ENCODE results near the gene NEK3. TPM values are rescaled to one million over a fixed set of nuclear protein-coding genes. Genes with fewer than 3 reads are reported as not detected.

NEK3 gene
- total and polyA plus RNA-seq, 11 donors, result 2.3 to 10.7 (median 5.8) TPM

DNA sequence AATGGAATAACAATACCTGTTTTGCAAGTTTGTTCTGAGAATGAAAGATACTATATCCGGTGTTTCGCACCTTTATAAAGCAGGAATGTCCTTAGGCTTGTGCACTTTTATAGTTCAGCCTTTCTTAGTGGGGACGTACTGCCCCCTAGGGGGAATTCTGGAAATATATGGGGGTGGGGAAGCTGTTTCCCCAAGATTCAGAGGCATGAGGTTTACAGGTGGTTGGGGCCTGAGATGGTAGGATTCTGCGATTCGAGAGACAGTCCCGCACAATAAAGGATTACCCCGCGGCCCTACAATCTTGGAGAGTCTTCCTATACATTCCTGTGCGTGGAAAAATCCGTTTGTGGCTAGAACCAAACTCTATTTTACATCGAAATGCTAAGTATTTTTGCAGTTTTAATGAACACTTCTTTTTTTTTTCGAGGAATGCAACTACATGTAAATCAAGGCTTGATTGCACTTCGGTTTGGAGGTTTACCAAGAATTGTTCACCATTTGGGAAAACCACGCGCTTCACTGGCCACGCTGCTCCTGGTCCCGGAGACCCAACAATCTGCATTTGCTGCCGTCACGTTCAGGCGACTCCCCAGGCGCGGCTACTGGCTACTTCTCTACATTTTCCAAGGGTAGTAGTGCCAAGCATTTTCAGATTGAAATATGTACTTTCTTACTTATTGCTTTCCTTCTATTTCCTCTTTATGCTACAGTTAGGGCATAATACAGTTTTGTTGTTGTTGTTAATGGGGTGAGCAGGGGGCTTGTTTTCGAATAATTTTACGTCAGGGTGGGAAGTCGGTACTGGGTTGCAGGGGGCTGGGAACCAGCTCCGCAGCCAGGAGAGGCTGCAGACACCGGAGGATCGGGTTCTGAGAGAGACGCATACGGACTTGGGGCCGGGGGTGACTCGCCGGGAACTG is 31.4 kb downstream of the NEK3 start:
- Histone ChIP-seq H3K4me1 (peaks cover 0 to 23% (median 12%) of the 10 kb centered on the region in 12 donors), H3K27ac (peak overlapping the region in 5 of 12 donors; percentile 1 to 48 (median 34)), H3K27me3 (no peaks in the 10 kb centered on the region), H3K9me3 (no peaks in the 10 kb centered on the region), H3K4me3 (peak overlapping the region; percentile 62 to 85 (median 75)), H3K36me3 (peaks cover 0 to 27% (median 23%) of the 10 kb centered on the region in 9 donors)
- DNase-seq, result peak in 3 of 5 donors; percentile 43 to 50 (median 45)
- 1 to 2% (median 1%) methylated on average over 33 of the region's 33 CpGs for WGBS, 4 donors
- ATAC-seq, result peak; percentile 60 to 90 (median 82)
- intact Hi-C loops (cut with DNase I), result loop anchor here (1.0 to 10.0 kb wide), 12 partner anchors 56 to 316 kb away; partner anchors contain the start of gene TMEM272 (in 2 of the 10)
- TF ChIP-seq POLR2A (IDR thresholded peaks at IDR 0.05), result no peak
- TF ChIP-seq, protein P1, sequence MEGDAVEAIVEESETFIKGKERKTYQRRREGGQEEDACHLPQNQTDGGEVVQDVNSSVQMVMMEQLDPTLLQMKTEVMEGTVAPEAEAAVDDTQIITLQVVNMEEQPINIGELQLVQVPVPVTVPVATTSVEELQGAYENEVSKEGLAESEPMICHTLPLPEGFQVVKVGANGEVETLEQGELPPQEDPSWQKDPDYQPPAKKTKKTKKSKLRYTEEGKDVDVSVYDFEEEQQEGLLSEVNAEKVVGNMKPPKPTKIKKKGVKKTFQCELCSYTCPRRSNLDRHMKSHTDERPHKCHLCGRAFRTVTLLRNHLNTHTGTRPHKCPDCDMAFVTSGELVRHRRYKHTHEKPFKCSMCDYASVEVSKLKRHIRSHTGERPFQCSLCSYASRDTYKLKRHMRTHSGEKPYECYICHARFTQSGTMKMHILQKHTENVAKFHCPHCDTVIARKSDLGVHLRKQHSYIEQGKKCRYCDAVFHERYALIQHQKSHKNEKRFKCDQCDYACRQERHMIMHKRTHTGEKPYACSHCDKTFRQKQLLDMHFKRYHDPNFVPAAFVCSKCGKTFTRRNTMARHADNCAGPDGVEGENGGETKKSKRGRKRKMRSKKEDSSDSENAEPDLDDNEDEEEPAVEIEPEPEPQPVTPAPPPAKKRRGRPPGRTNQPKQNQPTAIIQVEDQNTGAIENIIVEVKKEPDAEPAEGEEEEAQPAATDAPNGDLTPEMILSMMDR (IDR thresholded peaks at IDR 0.05), result peak; percentile 78 to 91 (median 82)

DNA sequence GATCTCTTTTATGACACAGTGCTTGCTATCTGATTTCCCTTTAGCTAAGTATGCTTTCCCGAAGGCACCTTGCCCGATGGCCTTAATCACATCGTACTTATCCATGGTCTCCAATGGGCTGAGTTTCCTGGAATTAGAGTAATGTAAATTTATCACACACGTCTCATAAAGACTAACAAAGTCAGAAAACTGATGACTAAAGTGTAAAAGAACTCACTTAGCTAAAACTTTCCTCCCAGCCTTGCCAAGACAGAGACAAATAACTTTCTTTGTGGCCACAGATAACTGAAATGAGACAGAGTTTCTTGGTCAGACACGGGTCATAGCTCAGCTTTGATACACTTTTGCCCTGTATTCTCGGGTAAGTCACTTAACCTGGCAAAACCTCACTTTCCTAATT is 32.0 kb downstream of the NEK3 start:
- peaks cover 0 to 23% (median 12%) of the 10 kb centered on the region in 12 donors for H3K4me1 ChIP-seq
- no peak for DNase-seq
- intact Hi-C loops (cut with DNase I), result loop anchor here (2.0 to 10.0 kb wide), 10 partner anchors 55 to 315 kb away; partner anchors contain the start of gene TMEM272 (in 2 of the 10)
- ATAC-seq, result peak in 2 of 4 donors; percentile 4 to 6
- TF ChIP-seq, protein P1 (IDR thresholded peaks at IDR 0.05), result no peak
- TF ChIP-seq POLR2A (IDR thresholded peaks at IDR 0.05), result no peak
- peak overlapping the region in 6 of 12 donors; percentile 76 to 85 (median 82) for H3K4me3 ChIP-seq
- WGBS, 4 donors, result 36 to 49% (median 39%) methylated on average over 6 of the region's 6 CpGs
- no peaks in the 10 kb centered on the region for H3K9me3 ChIP-seq
- H3K27me3 ChIP-seq, result no peaks in the 10 kb centered on the region
- H3K36me3 ChIP-seq, result peaks cover 0 to 20% (median 16%) of the 10 kb centered on the region in 9 donors
- H3K27ac ChIP-seq, result peak overlapping the region in 1 of 12 donors; percentile 46

DNA sequence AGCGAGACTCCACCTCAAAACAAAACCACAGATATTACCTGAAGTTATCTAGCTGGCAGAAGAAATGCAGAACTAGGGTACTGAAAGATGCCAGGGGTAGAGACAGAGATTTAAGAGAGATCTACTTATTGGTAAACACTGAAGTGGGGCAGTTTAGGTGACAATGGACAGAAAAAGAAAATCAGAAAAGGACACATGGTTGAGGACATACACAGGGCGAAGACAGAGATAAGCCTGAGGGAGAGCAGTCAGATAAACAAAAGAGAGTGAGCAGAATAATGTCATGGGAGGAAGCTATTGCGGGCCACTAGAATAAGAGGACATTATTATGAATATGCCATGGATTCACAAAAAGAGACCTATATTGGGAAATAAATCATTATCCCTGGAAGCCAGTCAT is 33.9 kb downstream of the NEK3 start:
- no peak overlapping the region for H3K4me3 ChIP-seq
- H3K27ac ChIP-seq, result no peak overlapping the region
- TF ChIP-seq POLR2A (IDR thresholded peaks at IDR 0.05), result no peak
- TF ChIP-seq, protein P1 (IDR thresholded peaks at IDR 0.05), result no peak
- intact Hi-C loops (cut with DNase I), result loop anchor here (5.0 to 10.0 kb wide), 8 partner anchors 53 to 313 kb away; partner anchors contain the start of gene TMEM272 (in 2 of the 10)
- H3K4me1 ChIP-seq, result peaks cover 0 to 23% (median 12%) of the 10 kb centered on the region in 12 donors
- WGBS, 4 donors, result 77 to 84% (median 78%) methylated on average over 3 of the region's 3 CpGs
- H3K9me3 ChIP-seq, result no peaks in the 10 kb centered on the region
- H3K27me3 ChIP-seq, result no peaks in the 10 kb centered on the region
- DNase-seq (no peak), ATAC-seq (no peak)
- peaks cover 0 to 3% (median 0%) of the 10 kb centered on the region in 9 donors for H3K36me3 ChIP-seq

DNA sequence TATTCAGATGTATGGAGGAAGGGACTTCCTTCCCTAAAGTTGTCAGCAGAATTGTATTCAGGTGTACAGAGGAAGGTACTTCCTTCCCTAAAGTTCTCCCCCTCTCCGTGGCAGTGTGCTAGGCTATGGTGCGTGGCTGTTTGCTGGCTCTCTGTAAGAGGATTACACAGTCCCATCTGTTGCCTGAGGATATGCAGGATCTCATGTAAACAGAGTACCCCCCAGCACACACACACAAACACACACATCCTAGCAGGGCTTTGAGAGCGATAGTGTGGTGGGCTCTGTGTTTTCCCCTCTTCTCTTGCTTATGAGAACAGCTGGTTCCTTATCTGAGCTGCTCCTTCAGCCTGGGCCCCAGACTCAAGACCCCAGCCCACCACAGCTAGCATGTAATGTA is 40.8 kb downstream of the NEK3 start:
- intact Hi-C loops (cut with DNase I), result loop anchor here in 2 of 10 donors (10.0 kb wide), 2 partner anchors 54 to 184 kb away; no protein-coding TSS in a partner anchor
- no peak for DNase-seq
- no peaks in the 10 kb centered on the region for H3K9me3 ChIP-seq
- 56 to 69% (median 62%) methylated on average over 3 of the region's 3 CpGs for WGBS, 4 donors
- ATAC-seq, result no peak
- H3K27ac ChIP-seq, result no peak overlapping the region
- no peak for TF ChIP-seq POLR2A (IDR thresholded peaks at IDR 0.05)
- TF ChIP-seq, protein P1 (IDR thresholded peaks at IDR 0.05), result no peak
- H3K36me3 ChIP-seq, result no peaks in the 10 kb centered on the region
- no peaks in the 10 kb centered on the region for H3K4me1 ChIP-seq
- H3K27me3 ChIP-seq, result no peaks in the 10 kb centered on the region
- no peak overlapping the region for H3K4me3 ChIP-seq
